MM.1S (cell line): Measurements from ENCODE around the gene PROSER3.

Experiments
- DNase-seq: peaks from one replicate; pipeline ENCODE4 v3.0.0-alpha.2; 2015
- H2AFZ ChIP-seq: fragments of 300-600 bp; sonication (generic); 2 replicates; pipeline ENCODE4 v1.6.0; 2016; ENCODE audit warnings: antibody characterized with exemption, low read length
- H3F3A ChIP-seq: fragments of 300-600 bp; sonication (generic); 2 replicates; pipeline ENCODE4 v1.6.1; 2016; ENCODE audit warnings: mild to moderate bottlenecking, antibody characterized with exemption, low read length, moderate library complexity, mixed read lengths; ENCODE audit not compliant: insufficient read depth
- H3K27ac ChIP-seq: fragments of 300-600 bp; sonication (generic); 2 replicates; pipeline ENCODE4 v1.5.1; 2016; ENCODE audit warnings: mild to moderate bottlenecking, low read length
- H3K27me3 ChIP-seq: fragments of 300-600 bp; sonication (generic); replicated peaks from 2 replicates; pipeline ENCODE4 v1.6.0; 2016; ENCODE audit warnings: low read length; ENCODE audit not compliant: insufficient read depth
- H3K36me3 ChIP-seq: fragments of 300-600 bp; sonication (generic); replicated peaks from 2 replicates; pipeline ENCODE4 v1.6.1; 2016; ENCODE audit warnings: mild to moderate bottlenecking, low read length, mixed read lengths; ENCODE audit not compliant: insufficient read depth
- H3K4me1 ChIP-seq: fragments of 300-600 bp; sonication (generic); 2 replicates; pipeline ENCODE4 v1.6.1; 2016; ENCODE audit warnings: low read length, mixed read lengths
- H3K4me2 ChIP-seq: fragments of 300-600 bp; sonication (generic); 2 replicates; pipeline ENCODE4 v1.6.0; 2016; ENCODE audit warnings: low read depth, low read length
- H3K4me3 ChIP-seq: fragments of 300-600 bp; sonication (generic); 2 replicates; pipeline ENCODE4 v1.5.1; 2016; ENCODE audit warnings: low read length, mixed read lengths
- H3K79me2 ChIP-seq: fragments of 300-600 bp; sonication (generic); 2 replicates; pipeline ENCODE4 v1.6.1; 2016; ENCODE audit warnings: mixed run types, low read length, mixed read lengths
- H3K9ac ChIP-seq: fragments of 300-600 bp; sonication (generic); 2 replicates; pipeline ENCODE4 v1.6.1; 2016; ENCODE audit warnings: low read length, mixed read lengths
- H3K9me2 ChIP-seq: fragments of 300-600 bp; sonication (generic); replicated peaks from 2 replicates; pipeline ENCODE4 v1.6.1; 2016; ENCODE audit warnings: mild to moderate bottlenecking, low read length, mixed read lengths; ENCODE audit not compliant: insufficient read depth
- H3K9me3 ChIP-seq: fragments of 300-600 bp; sonication (generic); replicated peaks from 2 replicates; pipeline ENCODE4 v1.6.1; 2016; ENCODE audit warnings: mild to moderate bottlenecking, low read length, mixed read lengths; ENCODE audit not compliant: insufficient read depth
- H4K20me1 ChIP-seq: fragments of 300-600 bp; sonication (generic); 2 replicates; pipeline ENCODE4 v1.6.1; 2016; ENCODE audit warnings: mild to moderate bottlenecking, low read length, moderate library complexity, mixed read lengths; ENCODE audit not compliant: insufficient read depth
- CTCF ChIP-seq: fragments of 300-600 bp; sonication (generic); IDR thresholded peaks from 2 replicates; pipeline ENCODE4 v1.5.1; 2016; ENCODE audit warnings: antibody characterized with exemption, low read length, mixed read lengths
- EZH2 ChIP-seq: fragments of 300-600 bp; sonication (generic); optimal IDR thresholded peaks from 2 replicates; pipeline ENCODE3; 2017; ENCODE audit warnings: low read depth, mild to moderate bottlenecking, antibody characterized with exemption, low read length, mixed read lengths
- EZH2phosphoT487 ChIP-seq: fragments of 300-600 bp; sonication (generic); IDR thresholded peaks from 2 replicates; pipeline ENCODE4 v1.6.1; 2018; ENCODE audit warnings: antibody characterized with exemption, low read length

PROSER3 gene

GRCh38 chr19:35752746-35753350 lies 5.1 kb upstream of the PROSER3 start:
- H3F3A ChIP-seq: peaks cover 4% of the 10 kb centered on the region; the same call in 1 of the 2 replicates
- H3K9me3 ChIP-seq: no peaks in the 10 kb centered on the region
- no peaks in the 10 kb centered on the region for H3K27me3 ChIP-seq
- H3K27ac ChIP-seq: no peak overlapping the region
- H3K9ac ChIP-seq: no peak overlapping the region
- no peak for DNase-seq
- H3K9me2 ChIP-seq: no peaks in the 10 kb centered on the region
- H2AFZ ChIP-seq: no peak overlapping the region
- no peaks in the 10 kb centered on the region for H3K36me3 ChIP-seq
- no peak overlapping the region for H3K4me2 ChIP-seq
- no peak overlapping the region for H3K4me3 ChIP-seq
- no peaks in the 10 kb centered on the region for H4K20me1 ChIP-seq
- H3K79me2 ChIP-seq: peaks cover 11% of the 10 kb centered on the region
- H3K4me1 ChIP-seq: peaks cover 8% of the 10 kb centered on the region; the same call in 1 of the 2 replicates
- TF ChIP-seq CTCF (no peak), EZH2 (no peak), EZH2phosphoT487 (no peak)

GRCh38 chr19:35753634-35754369 lies 4.2 kb upstream of the PROSER3 start:
- no peak for TF ChIP-seq CTCF
- TF ChIP-seq EZH2phosphoT487: no peak
- TF ChIP-seq EZH2: no peak
- Histone ChIP-seq H3K9ac (no peak overlapping the region), H3K9me2 (no peaks in the 10 kb centered on the region), H3K9me3 (no peaks in the 10 kb centered on the region), H3K27ac (no peak overlapping the region), H3K4me1 (peaks cover 8% of the 10 kb centered on the region; the same call in 1 of the 2 replicates), H3K27me3 (no peaks in the 10 kb centered on the region), H3K36me3 (no peaks in the 10 kb centered on the region), H4K20me1 (no peaks in the 10 kb centered on the region), H3K79me2 (peaks cover 12% of the 10 kb centered on the region), H3K4me2 (no peak overlapping the region), H3K4me3 (no peak overlapping the region), H2AFZ (no peak overlapping the region), H3F3A (peaks cover 4% of the 10 kb centered on the region; the same call in 1 of the 2 replicates)
- DNase-seq: no peak

- H4K20me1 ChIP-seq: no peaks in the 10 kb centered on the region
- peaks cover 12% of the 10 kb centered on the region; the same call in 1 of the 2 replicates for H3K4me1 ChIP-seq
- peaks cover 4% of the 10 kb centered on the region; the same call in 1 of the 2 replicates for H3F3A ChIP-seq
- TF ChIP-seq EZH2 (no peak), CTCF (no peak), EZH2phosphoT487 (no peak)
- H3K4me3 ChIP-seq: no peak overlapping the region
- H2AFZ ChIP-seq: no peak overlapping the region
- H3K79me2 ChIP-seq: peaks cover 15% of the 10 kb centered on the region
- no peaks in the 10 kb centered on the region for H3K27me3 ChIP-seq
- DNase-seq: no peak
- no peak overlapping the region for H3K4me2 ChIP-seq
- no peaks in the 10 kb centered on the region for H3K36me3 ChIP-seq
- no peak overlapping the region for H3K9ac ChIP-seq
- no peak overlapping the region for H3K27ac ChIP-seq
- no peaks in the 10 kb centered on the region for H3K9me3 ChIP-seq
- no peaks in the 10 kb centered on the region for H3K9me2 ChIP-seq
Measured at GRCh38 chr19:35754370-35755130, 3.4 kb upstream of the PROSER3 start.
